GM10248 (cell line): Measurements from ENCODE around the gene S100A3.

ENCODE experiments used
- CTCF ChIA-PET: fragments of 300-600 bp; sonication (Branson Sonifier 250); formaldehyde crosslinking; extraction: SDS; loops from one replicate; lab custom pipeline; 2021; ENCODE audit warnings: antibody characterized with exemption; lab: Yijun Ruan, JAX
- POLR2A ChIA-PET: fragments of 350-650 bp; sonication (Branson Sonifier 250); formaldehyde crosslinking; extraction: SDS; loops from one replicate; lab custom pipeline; 2020; ENCODE audit warnings: antibody characterized with exemption; lab: Yijun Ruan, JAX
- DNase-seq: peaks from one replicate; pipeline ENCODE4 v3.0.0; 2012; ENCODE audit errors: extremely low spot score
- TF ChIP-seq, protein P1 (sequence below): IDR thresholded peaks from 2 replicates; pipeline ENCODE4 v1.5.1; 2012; ENCODE audit warnings: mild to moderate bottlenecking, low read depth; ENCODE audit errors: extremely low read depth, missing control alignments, control extremely low read depth

S100A3 gene

DNA sequence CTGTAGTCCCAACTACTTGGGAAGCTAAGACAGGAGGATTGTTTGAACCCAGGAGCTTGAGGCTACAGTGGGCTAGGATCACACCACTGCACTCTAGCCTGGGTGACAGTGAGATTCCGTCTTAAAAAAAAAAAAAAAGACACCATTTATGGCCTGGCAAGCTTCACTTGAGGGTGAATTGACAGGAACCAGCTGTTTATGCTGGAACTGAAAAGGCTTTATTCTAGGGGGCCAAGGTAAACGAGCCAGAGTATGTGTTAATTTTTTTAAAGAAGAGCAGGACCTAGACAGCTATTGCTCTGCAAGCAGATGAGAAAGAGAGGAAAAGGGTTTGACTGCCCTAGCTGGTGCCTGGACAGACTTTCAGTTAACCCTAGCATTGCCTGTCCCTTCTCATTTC, 50.3 kb downstream of the S100A3 start:
- no peak for DNase-seq
- CTCF ChIA-PET = interaction anchor here (0.8 to 16.2 kb wide), 3 partner anchors 11 to 145 kb away, joined by 3 to 331 read pairs (median 61); partner anchors contain the start of genes PGLYRP4 and S100A9
- TF ChIP-seq, protein P1, sequence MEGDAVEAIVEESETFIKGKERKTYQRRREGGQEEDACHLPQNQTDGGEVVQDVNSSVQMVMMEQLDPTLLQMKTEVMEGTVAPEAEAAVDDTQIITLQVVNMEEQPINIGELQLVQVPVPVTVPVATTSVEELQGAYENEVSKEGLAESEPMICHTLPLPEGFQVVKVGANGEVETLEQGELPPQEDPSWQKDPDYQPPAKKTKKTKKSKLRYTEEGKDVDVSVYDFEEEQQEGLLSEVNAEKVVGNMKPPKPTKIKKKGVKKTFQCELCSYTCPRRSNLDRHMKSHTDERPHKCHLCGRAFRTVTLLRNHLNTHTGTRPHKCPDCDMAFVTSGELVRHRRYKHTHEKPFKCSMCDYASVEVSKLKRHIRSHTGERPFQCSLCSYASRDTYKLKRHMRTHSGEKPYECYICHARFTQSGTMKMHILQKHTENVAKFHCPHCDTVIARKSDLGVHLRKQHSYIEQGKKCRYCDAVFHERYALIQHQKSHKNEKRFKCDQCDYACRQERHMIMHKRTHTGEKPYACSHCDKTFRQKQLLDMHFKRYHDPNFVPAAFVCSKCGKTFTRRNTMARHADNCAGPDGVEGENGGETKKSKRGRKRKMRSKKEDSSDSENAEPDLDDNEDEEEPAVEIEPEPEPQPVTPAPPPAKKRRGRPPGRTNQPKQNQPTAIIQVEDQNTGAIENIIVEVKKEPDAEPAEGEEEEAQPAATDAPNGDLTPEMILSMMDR = no peak
- POLR2A ChIA-PET = no interaction called here
